Endometrium (tissue), 2 donors: Measurements from ENCODE around the gene NCCRP1.

Source experiments
- FAIRE-seq: peaks from 2 replicates; lab custom pipeline; 2012; peaks lifted over from hg19 to GRCh38; lab: Jason Lieb, UNC
- donor health status: control.
- donor health status: control.

Gene NCCRP1

GRCh38 chr19:39246951-39247669 lies 50.3 kb downstream of the NCCRP1 start:
- no peak for FAIRE-seq

- no peak for FAIRE-seq
Observed at GRCh38 chr19:39247701-39248664, 51.2 kb downstream of the NCCRP1 start.

GRCh38 chr19:39248806-39249205 lies 52.0 kb downstream of the NCCRP1 start, which contains the start of gene IFNL4:
IFNL4 (minus strand) TSS chr19:39248856.
- no peak for FAIRE-seq

- FAIRE-seq = no peak
Observed at GRCh38 chr19:39251081-39251480, 54.3 kb downstream of the NCCRP1 start.
